Neural cell (in vitro differentiated cells): ENCODE measurements around the gene LCP1. TPM values are rescaled to one million over a fixed set of nuclear protein-coding genes. Genes with fewer than 3 reads are reported as not detected.

Experiments
- H2AFZ ChIP-seq: fragments of 200-600, 300-800 bp; sonication (generic), shearing (Covaris generic); 2 replicates; pipeline ENCODE4 v1.6.0; 2014; ENCODE audit warnings: low read depth, mild to moderate bottlenecking, antibody characterized with exemption, low read length, moderate library complexity
- H3F3A ChIP-seq: fragments of 200-600 bp; shearing (Covaris generic); 2 replicates; pipeline ENCODE4 v1.6.1; 2016; ENCODE audit warnings: mild to moderate bottlenecking, moderate library complexity, mixed read lengths, antibody characterized with exemption, low read length; ENCODE audit not compliant: insufficient read depth, poor library complexity, severe bottlenecking
- H3K27ac ChIP-seq: fragments of 200-600, 300-800 bp; sonication (generic), shearing (Covaris generic); 2 replicates; pipeline ENCODE4 v1.5.1; 2014; ENCODE audit warnings: mild to moderate bottlenecking, low read length, moderate library complexity
- H3K27me3 ChIP-seq: fragments of 300-800, 200-600 bp; sonication (generic), shearing (Covaris generic); 2 replicates; pipeline ENCODE4 v1.6.0; 2014; ENCODE audit warnings: mild to moderate bottlenecking, low read depth, low read length, moderate library complexity; ENCODE audit not compliant: insufficient read depth
- H3K36me3 ChIP-seq: fragments of 300-800, 200-600 bp; sonication (generic), shearing (Covaris generic); 2 replicates; pipeline ENCODE4 v1.5.1; 2014; ENCODE audit warnings: mild to moderate bottlenecking, antibody characterized with exemption, low read length, moderate library complexity; ENCODE audit not compliant: insufficient read depth
- H3K4me2 ChIP-seq: fragments of 300-800, 200-600 bp; sonication (generic), shearing (Covaris generic); 2 replicates; pipeline ENCODE4 v1.6.0; 2014; ENCODE audit warnings: mild to moderate bottlenecking, low read length
- H3K4me3 ChIP-seq: fragments of 300-800, 200-600 bp; sonication (generic), shearing (Covaris generic); 2 replicates; pipeline ENCODE4 v1.5.1; 2014; ENCODE audit warnings: mild to moderate bottlenecking, low read length, moderate library complexity
- H3K79me2 ChIP-seq: fragments of 200-600 bp; shearing (Covaris generic); replicated peaks from 2 replicates; pipeline ENCODE4 v1.6.0; 2014; ENCODE audit warnings: mild to moderate bottlenecking, low read length, moderate library complexity; ENCODE audit not compliant: insufficient read depth
- H3K9ac ChIP-seq: fragments of 300-800, 200-600 bp; sonication (generic), shearing (Covaris generic); 2 replicates; pipeline ENCODE4 v1.6.1; 2016; ENCODE audit warnings: mild to moderate bottlenecking, low read length, mixed read lengths
- H3K9me2 ChIP-seq: fragments of 200-600 bp; shearing (Covaris generic); 2 replicates; pipeline ENCODE4 v1.6.1; 2016; ENCODE audit warnings: mild to moderate bottlenecking, low read length, mixed read lengths; ENCODE audit not compliant: insufficient read depth
- H3K9me3 ChIP-seq: fragments of 200-600, 300-800 bp; sonication (generic), shearing (Covaris generic); 2 replicates; pipeline ENCODE4 v1.6.1; 2016; ENCODE audit warnings: mild to moderate bottlenecking, mixed run types, low read length, moderate library complexity, mixed read lengths
- H4K20me1 ChIP-seq: fragments of 200-600 bp; shearing (Covaris generic); 2 replicates; pipeline ENCODE4 v1.6.1; 2016; ENCODE audit warnings: mild to moderate bottlenecking, mixed run types; ENCODE audit not compliant: insufficient read depth
- EP300 ChIP-seq: fragments of 450-650 bp; conservative IDR thresholded peaks from 2 replicates; pipeline ENCODE4 v1.6.1; 2014; ENCODE audit warnings: antibody characterized with exemption, mild to moderate bottlenecking, moderate library complexity; ENCODE audit not compliant: poor library complexity, severe bottlenecking
- EZH2 ChIP-seq: fragments of 200-600, 300-800 bp; shearing (Covaris generic), sonication (generic); IDR thresholded peaks from 2 replicates; pipeline ENCODE4 v1.6.1; 2014; ENCODE audit warnings: antibody characterized with exemption, low read length, borderline replicate concordance, mild to moderate bottlenecking; ENCODE audit not compliant: insufficient read depth, poor library complexity, severe bottlenecking
- MXI1 ChIP-seq: fragments of 450-650 bp; conservative IDR thresholded peaks from 2 replicates; pipeline ENCODE4 v1.6.1; 2014; ENCODE audit warnings: antibody characterized with exemption, mild to moderate bottlenecking; ENCODE audit not compliant: poor library complexity, severe bottlenecking
- POLR2AphosphoS5 ChIP-seq: IDR thresholded peaks from 2 replicates; pipeline ENCODE4 v1.6.1; 2012
- RAD21 ChIP-seq: fragments of 450-650 bp; conservative IDR thresholded peaks from 2 replicates; pipeline ENCODE4 v1.6.1; 2014; ENCODE audit warnings: antibody characterized with exemption, mild to moderate bottlenecking, moderate library complexity
- REST ChIP-seq: IDR thresholded peaks from 2 replicates; pipeline ENCODE4 v1.6.1; 2012; ENCODE audit warnings: borderline replicate concordance
- SMC3 ChIP-seq: fragments of 450-650 bp; conservative IDR thresholded peaks from 2 replicates; pipeline ENCODE4 v1.6.1; 2014; ENCODE audit warnings: antibody characterized with exemption, mild to moderate bottlenecking, moderate library complexity; ENCODE audit not compliant: poor library complexity
- TAF1 ChIP-seq: IDR thresholded peaks from 2 replicates; pipeline ENCODE4 v1.6.1; 2012; ENCODE audit warnings: low read depth
- polyA plus RNA-seq: library from polyadenylated mRNA; depleted of rRNA; stranded (reverse); fragments of >200 nt; gene quantifications from 2 replicates; pipeline ENCODE4 v1.2.3, GENCODE V29; 2014
- TF ChIP-seq, protein P1 (sequence below): fragments of 450-650 bp; IDR thresholded peaks from 2 replicates; pipeline ENCODE4 v1.5.1; 2014; ENCODE audit warnings: antibody characterized with exemption, mild to moderate bottlenecking, moderate library complexity; ENCODE audit not compliant: poor library complexity, severe bottlenecking

LCP1 gene
- polyA plus RNA-seq, 1 donor from 2014 or later: 0.76 TPM

DNA sequence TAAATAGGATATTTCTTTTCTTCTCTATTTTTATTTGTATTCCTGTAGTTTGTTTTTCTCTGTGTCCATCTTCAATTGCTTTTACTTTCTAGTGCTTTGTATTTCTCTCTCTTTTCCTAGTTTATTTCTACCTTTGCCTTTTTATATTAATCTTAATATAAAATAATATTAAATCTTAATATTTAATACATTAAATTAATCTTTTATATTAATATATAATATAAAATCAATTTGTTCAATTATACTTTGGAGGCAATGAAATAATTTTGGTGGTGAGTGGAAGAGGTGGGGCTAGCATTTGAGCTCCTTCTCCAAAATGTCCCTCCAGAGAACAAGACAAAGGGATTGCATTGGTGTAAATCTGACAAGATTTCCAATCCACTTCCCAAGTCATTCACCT lies 70.8 kb downstream of the LCP1 start:
- Histone ChIP-seq H3K79me2 (no peaks in the 10 kb centered on the region), H3K27ac (no peak overlapping the region), H3K9me3 (no peaks in the 10 kb centered on the region), H3K9ac (no peak overlapping the region), H2AFZ (no peak overlapping the region), H3K9me2 (no peaks in the 10 kb centered on the region), H3K4me2 (no peak overlapping the region), H3K4me3 (no peak overlapping the region), H3K36me3 (no peaks in the 10 kb centered on the region), H3F3A (no peaks in the 10 kb centered on the region), H3K27me3 (no peaks in the 10 kb centered on the region), H4K20me1 (no peaks in the 10 kb centered on the region)
- TF ChIP-seq MXI1 (no peak), REST (no peak), EP300 (no peak), RAD21 (no peak), POLR2AphosphoS5 (no peak), TAF1 (no peak), EZH2 (no peak)
- TF ChIP-seq, protein P1, sequence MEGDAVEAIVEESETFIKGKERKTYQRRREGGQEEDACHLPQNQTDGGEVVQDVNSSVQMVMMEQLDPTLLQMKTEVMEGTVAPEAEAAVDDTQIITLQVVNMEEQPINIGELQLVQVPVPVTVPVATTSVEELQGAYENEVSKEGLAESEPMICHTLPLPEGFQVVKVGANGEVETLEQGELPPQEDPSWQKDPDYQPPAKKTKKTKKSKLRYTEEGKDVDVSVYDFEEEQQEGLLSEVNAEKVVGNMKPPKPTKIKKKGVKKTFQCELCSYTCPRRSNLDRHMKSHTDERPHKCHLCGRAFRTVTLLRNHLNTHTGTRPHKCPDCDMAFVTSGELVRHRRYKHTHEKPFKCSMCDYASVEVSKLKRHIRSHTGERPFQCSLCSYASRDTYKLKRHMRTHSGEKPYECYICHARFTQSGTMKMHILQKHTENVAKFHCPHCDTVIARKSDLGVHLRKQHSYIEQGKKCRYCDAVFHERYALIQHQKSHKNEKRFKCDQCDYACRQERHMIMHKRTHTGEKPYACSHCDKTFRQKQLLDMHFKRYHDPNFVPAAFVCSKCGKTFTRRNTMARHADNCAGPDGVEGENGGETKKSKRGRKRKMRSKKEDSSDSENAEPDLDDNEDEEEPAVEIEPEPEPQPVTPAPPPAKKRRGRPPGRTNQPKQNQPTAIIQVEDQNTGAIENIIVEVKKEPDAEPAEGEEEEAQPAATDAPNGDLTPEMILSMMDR: no peak

- Histone ChIP-seq H3K4me2 (no peak overlapping the region), H3K9me3 (no peaks in the 10 kb centered on the region), H3K9ac (no peak overlapping the region), H3K4me3 (no peak overlapping the region), H2AFZ (no peak overlapping the region), H4K20me1 (no peaks in the 10 kb centered on the region), H3K36me3 (no peaks in the 10 kb centered on the region), H3K9me2 (no peaks in the 10 kb centered on the region), H3K27me3 (no peaks in the 10 kb centered on the region), H3K27ac (no peak overlapping the region), H3K79me2 (no peaks in the 10 kb centered on the region), H3F3A (no peaks in the 10 kb centered on the region)
- TF ChIP-seq EP300 (no peak), EZH2 (no peak), SMC3 (no peak), MXI1 (no peak), TAF1 (no peak), POLR2AphosphoS5 (no peak), REST (no peak), RAD21 (no peak)
- TF ChIP-seq, protein P1: no peak
These were observed 72.5 kb downstream of the LCP1 start for GRCh38 chr13:46109451-46109850.
